Neural cell (in vitro differentiated cells): ENCODE measurements around the gene OLFM1. TPM values are rescaled to one million over a fixed set of nuclear protein-coding genes. Genes with fewer than 3 reads are reported as not detected.

Experiments used
- H2AFZ ChIP-seq: fragments of 200-600, 300-800 bp; sonication (generic), shearing (Covaris generic); 2 replicates; pipeline ENCODE4 v1.6.0; 2014; ENCODE audit warnings: low read depth, mild to moderate bottlenecking, antibody characterized with exemption, low read length, moderate library complexity
- H3F3A ChIP-seq: fragments of 200-600 bp; shearing (Covaris generic); 2 replicates; pipeline ENCODE4 v1.6.1; 2016; ENCODE audit warnings: mild to moderate bottlenecking, moderate library complexity, mixed read lengths, antibody characterized with exemption, low read length; ENCODE audit not compliant: insufficient read depth, poor library complexity, severe bottlenecking
- H3K27ac ChIP-seq: fragments of 200-600, 300-800 bp; sonication (generic), shearing (Covaris generic); 2 replicates; pipeline ENCODE4 v1.5.1; 2014; ENCODE audit warnings: mild to moderate bottlenecking, low read length, moderate library complexity
- H3K27me3 ChIP-seq: fragments of 300-800, 200-600 bp; sonication (generic), shearing (Covaris generic); 2 replicates; pipeline ENCODE4 v1.6.0; 2014; ENCODE audit warnings: mild to moderate bottlenecking, low read depth, low read length, moderate library complexity; ENCODE audit not compliant: insufficient read depth
- H3K36me3 ChIP-seq: fragments of 300-800, 200-600 bp; sonication (generic), shearing (Covaris generic); 2 replicates; pipeline ENCODE4 v1.5.1; 2014; ENCODE audit warnings: mild to moderate bottlenecking, antibody characterized with exemption, low read length, moderate library complexity; ENCODE audit not compliant: insufficient read depth
- H3K4me2 ChIP-seq: fragments of 300-800, 200-600 bp; sonication (generic), shearing (Covaris generic); 2 replicates; pipeline ENCODE4 v1.6.0; 2014; ENCODE audit warnings: mild to moderate bottlenecking, low read length
- H3K4me3 ChIP-seq: fragments of 300-800, 200-600 bp; sonication (generic), shearing (Covaris generic); 2 replicates; pipeline ENCODE4 v1.5.1; 2014; ENCODE audit warnings: mild to moderate bottlenecking, low read length, moderate library complexity
- H3K79me2 ChIP-seq: fragments of 200-600 bp; shearing (Covaris generic); replicated peaks from 2 replicates; pipeline ENCODE4 v1.6.0; 2014; ENCODE audit warnings: mild to moderate bottlenecking, low read length, moderate library complexity; ENCODE audit not compliant: insufficient read depth
- H3K9ac ChIP-seq: fragments of 300-800, 200-600 bp; sonication (generic), shearing (Covaris generic); 2 replicates; pipeline ENCODE4 v1.6.1; 2016; ENCODE audit warnings: mild to moderate bottlenecking, low read length, mixed read lengths
- H3K9me2 ChIP-seq: fragments of 200-600 bp; shearing (Covaris generic); 2 replicates; pipeline ENCODE4 v1.6.1; 2016; ENCODE audit warnings: mild to moderate bottlenecking, low read length, mixed read lengths; ENCODE audit not compliant: insufficient read depth
- H3K9me3 ChIP-seq: fragments of 200-600, 300-800 bp; sonication (generic), shearing (Covaris generic); 2 replicates; pipeline ENCODE4 v1.6.1; 2016; ENCODE audit warnings: mild to moderate bottlenecking, mixed run types, low read length, moderate library complexity, mixed read lengths
- H4K20me1 ChIP-seq: fragments of 200-600 bp; shearing (Covaris generic); 2 replicates; pipeline ENCODE4 v1.6.1; 2016; ENCODE audit warnings: mild to moderate bottlenecking, mixed run types; ENCODE audit not compliant: insufficient read depth
- EP300 ChIP-seq: fragments of 450-650 bp; conservative IDR thresholded peaks from 2 replicates; pipeline ENCODE4 v1.6.1; 2014; ENCODE audit warnings: antibody characterized with exemption, mild to moderate bottlenecking, moderate library complexity; ENCODE audit not compliant: poor library complexity, severe bottlenecking
- EZH2 ChIP-seq: fragments of 200-600, 300-800 bp; shearing (Covaris generic), sonication (generic); IDR thresholded peaks from 2 replicates; pipeline ENCODE4 v1.6.1; 2014; ENCODE audit warnings: antibody characterized with exemption, low read length, borderline replicate concordance, mild to moderate bottlenecking; ENCODE audit not compliant: insufficient read depth, poor library complexity, severe bottlenecking
- MXI1 ChIP-seq: fragments of 450-650 bp; conservative IDR thresholded peaks from 2 replicates; pipeline ENCODE4 v1.6.1; 2014; ENCODE audit warnings: antibody characterized with exemption, mild to moderate bottlenecking; ENCODE audit not compliant: poor library complexity, severe bottlenecking
- POLR2AphosphoS5 ChIP-seq: IDR thresholded peaks from 2 replicates; pipeline ENCODE4 v1.6.1; 2012
- RAD21 ChIP-seq: fragments of 450-650 bp; conservative IDR thresholded peaks from 2 replicates; pipeline ENCODE4 v1.6.1; 2014; ENCODE audit warnings: antibody characterized with exemption, mild to moderate bottlenecking, moderate library complexity
- SMC3 ChIP-seq: fragments of 450-650 bp; conservative IDR thresholded peaks from 2 replicates; pipeline ENCODE4 v1.6.1; 2014; ENCODE audit warnings: antibody characterized with exemption, mild to moderate bottlenecking, moderate library complexity; ENCODE audit not compliant: poor library complexity
- TAF1 ChIP-seq: IDR thresholded peaks from 2 replicates; pipeline ENCODE4 v1.6.1; 2012; ENCODE audit warnings: low read depth
- polyA plus RNA-seq: library from polyadenylated mRNA; depleted of rRNA; stranded (reverse); fragments of >200 nt; gene quantifications from 2 replicates; pipeline ENCODE4 v1.2.3, GENCODE V29; 2014
- TF ChIP-seq, protein P1 (sequence below): IDR thresholded peaks from 2 replicates; pipeline ENCODE4 v1.6.1; 2012; ENCODE audit warnings: borderline replicate concordance
- TF ChIP-seq, protein P2 (sequence below): fragments of 450-650 bp; IDR thresholded peaks from 2 replicates; pipeline ENCODE4 v1.5.1; 2014; ENCODE audit warnings: antibody characterized with exemption, mild to moderate bottlenecking, moderate library complexity; ENCODE audit not compliant: poor library complexity, severe bottlenecking

Gene OLFM1
- polyA plus RNA-seq, 1 donor from 2014 or later = 102 TPM

DNA sequence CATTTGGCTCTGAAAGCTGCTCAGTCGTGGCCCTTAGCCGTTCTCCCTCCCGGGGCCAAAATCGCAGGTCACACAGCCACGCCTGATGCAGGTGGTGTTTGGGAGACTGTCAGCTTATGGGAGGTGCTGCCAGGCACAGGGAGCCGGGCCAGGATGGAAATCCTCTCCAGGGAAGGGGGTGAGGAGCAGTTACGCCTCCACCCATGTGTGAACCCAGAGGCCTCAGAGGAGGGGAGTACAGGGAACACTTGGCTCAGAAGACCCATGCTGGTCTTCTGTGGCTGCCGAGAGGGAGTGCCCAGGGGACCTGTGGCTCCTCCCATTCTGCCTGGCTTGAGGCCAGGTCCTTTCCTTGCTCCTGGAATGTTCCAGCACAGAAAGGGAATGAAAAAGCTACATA is 3.6 kb upstream of the OLFM1 start:
- Histone ChIP-seq H3K27me3 (peaks cover 20% of the 10 kb centered on the region), H2AFZ (no peak overlapping the region), H3K4me2 (no peak overlapping the region), H3K27ac (no peak overlapping the region), H3K4me3 (no peak overlapping the region), H3F3A (no peaks in the 10 kb centered on the region), H3K9me3 (peaks cover 7% of the 10 kb centered on the region), H4K20me1 (peaks cover 4% of the 10 kb centered on the region), H3K36me3 (no peaks in the 10 kb centered on the region), H3K9ac (no peak overlapping the region), H3K9me2 (no peaks in the 10 kb centered on the region), H3K79me2 (no peaks in the 10 kb centered on the region)
- TF ChIP-seq EP300 = no peak

DNA sequence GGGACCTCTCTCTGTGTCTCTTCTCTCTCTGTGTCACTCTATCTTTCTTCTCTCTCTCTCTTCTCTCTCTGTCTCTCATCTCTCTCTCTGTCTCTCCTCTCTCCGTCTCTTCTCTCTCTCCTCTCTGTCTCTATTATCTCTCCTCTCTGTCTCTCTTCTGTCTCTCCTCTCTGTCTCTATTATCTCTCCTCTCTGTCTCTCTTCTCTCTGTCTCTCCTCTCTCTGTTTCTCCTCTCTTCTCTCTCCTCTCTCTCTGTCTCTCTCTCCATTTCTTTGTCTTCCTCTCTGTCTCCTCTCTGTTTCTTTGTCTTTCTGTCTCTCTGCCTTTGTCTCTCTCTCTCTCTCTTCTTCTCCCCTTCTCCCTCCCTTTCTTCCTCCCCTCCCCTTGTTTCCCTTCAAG is 3.2 kb upstream of the OLFM1 start:
- peaks cover 4% of the 10 kb centered on the region for H4K20me1 ChIP-seq

More for the DNA sequence above, 3.2 kb upstream of the OLFM1 start:
- H3K27me3 ChIP-seq = peaks cover 24% of the 10 kb centered on the region
- no peak overlapping the region for H3K4me2 ChIP-seq
- H3K4me3 ChIP-seq = no peak overlapping the region
- no peak overlapping the region for H3K9ac ChIP-seq
- no peak overlapping the region for H2AFZ ChIP-seq
- no peaks in the 10 kb centered on the region for H3K36me3 ChIP-seq
- H3K9me2 ChIP-seq = no peaks in the 10 kb centered on the region
- H3K79me2 ChIP-seq = no peaks in the 10 kb centered on the region
- no peak overlapping the region for H3K27ac ChIP-seq
- H3F3A ChIP-seq = no peaks in the 10 kb centered on the region
- H3K9me3 ChIP-seq = peaks cover 7% of the 10 kb centered on the region
- TF ChIP-seq EZH2 (no peak), POLR2AphosphoS5 (no peak), RAD21 (no peak), MXI1 (no peak), SMC3 (no peak), TAF1 (no peak), EP300 (no peak)
- TF ChIP-seq, protein P1, sequence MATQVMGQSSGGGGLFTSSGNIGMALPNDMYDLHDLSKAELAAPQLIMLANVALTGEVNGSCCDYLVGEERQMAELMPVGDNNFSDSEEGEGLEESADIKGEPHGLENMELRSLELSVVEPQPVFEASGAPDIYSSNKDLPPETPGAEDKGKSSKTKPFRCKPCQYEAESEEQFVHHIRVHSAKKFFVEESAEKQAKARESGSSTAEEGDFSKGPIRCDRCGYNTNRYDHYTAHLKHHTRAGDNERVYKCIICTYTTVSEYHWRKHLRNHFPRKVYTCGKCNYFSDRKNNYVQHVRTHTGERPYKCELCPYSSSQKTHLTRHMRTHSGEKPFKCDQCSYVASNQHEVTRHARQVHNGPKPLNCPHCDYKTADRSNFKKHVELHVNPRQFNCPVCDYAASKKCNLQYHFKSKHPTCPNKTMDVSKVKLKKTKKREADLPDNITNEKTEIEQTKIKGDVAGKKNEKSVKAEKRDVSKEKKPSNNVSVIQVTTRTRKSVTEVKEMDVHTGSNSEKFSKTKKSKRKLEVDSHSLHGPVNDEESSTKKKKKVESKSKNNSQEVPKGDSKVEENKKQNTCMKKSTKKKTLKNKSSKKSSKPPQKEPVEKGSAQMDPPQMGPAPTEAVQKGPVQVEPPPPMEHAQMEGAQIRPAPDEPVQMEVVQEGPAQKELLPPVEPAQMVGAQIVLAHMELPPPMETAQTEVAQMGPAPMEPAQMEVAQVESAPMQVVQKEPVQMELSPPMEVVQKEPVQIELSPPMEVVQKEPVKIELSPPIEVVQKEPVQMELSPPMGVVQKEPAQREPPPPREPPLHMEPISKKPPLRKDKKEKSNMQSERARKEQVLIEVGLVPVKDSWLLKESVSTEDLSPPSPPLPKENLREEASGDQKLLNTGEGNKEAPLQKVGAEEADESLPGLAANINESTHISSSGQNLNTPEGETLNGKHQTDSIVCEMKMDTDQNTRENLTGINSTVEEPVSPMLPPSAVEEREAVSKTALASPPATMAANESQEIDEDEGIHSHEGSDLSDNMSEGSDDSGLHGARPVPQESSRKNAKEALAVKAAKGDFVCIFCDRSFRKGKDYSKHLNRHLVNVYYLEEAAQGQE = no peak
- TF ChIP-seq, protein P2, sequence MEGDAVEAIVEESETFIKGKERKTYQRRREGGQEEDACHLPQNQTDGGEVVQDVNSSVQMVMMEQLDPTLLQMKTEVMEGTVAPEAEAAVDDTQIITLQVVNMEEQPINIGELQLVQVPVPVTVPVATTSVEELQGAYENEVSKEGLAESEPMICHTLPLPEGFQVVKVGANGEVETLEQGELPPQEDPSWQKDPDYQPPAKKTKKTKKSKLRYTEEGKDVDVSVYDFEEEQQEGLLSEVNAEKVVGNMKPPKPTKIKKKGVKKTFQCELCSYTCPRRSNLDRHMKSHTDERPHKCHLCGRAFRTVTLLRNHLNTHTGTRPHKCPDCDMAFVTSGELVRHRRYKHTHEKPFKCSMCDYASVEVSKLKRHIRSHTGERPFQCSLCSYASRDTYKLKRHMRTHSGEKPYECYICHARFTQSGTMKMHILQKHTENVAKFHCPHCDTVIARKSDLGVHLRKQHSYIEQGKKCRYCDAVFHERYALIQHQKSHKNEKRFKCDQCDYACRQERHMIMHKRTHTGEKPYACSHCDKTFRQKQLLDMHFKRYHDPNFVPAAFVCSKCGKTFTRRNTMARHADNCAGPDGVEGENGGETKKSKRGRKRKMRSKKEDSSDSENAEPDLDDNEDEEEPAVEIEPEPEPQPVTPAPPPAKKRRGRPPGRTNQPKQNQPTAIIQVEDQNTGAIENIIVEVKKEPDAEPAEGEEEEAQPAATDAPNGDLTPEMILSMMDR = no peak
